ENCODE measurements around the gene LCLAT1. TPM values are rescaled to one million over a fixed set of nuclear protein-coding genes. Genes with fewer than 3 reads are reported as not detected.

The LCLAT1 gene
- total and polyA plus RNA-seq, 2 of the 4 experiments (the other 2 are of a cell fraction): 7.5 to 11.5 TPM

- CTCF ChIA-PET: no interaction called here
- H3K14ac ChIP-seq (replicated peaks; ENCODE audit: low read depth, low read length): no peak overlapping the region
- TF ChIP-seq RAD21 (IDR thresholded peaks at IDR 0.05; ENCODE audit: low read length) (no peak), FOS (IDR thresholded peaks at IDR 0.05; ENCODE audit: low read depth, low read length) (no peak), ELK1 (IDR thresholded peaks at IDR 0.05; ENCODE audit: borderline replicate concordance, low read depth, low read length) (no peak), RCOR1 (IDR thresholded peaks at IDR 0.05; ENCODE audit: insufficient replicate concordance, low read length) (no peak), MAZ (IDR thresholded peaks at IDR 0.05; ENCODE audit: borderline replicate concordance, low read depth, low read length) (no peak)
Measured at GRCh38 chr2:30548386-30548785, 101.3 kb downstream of the LCLAT1 start.

More at GRCh38 chr2:30548386-30548785, 101.3 kb downstream of the LCLAT1 start:
- H2AK9ac ChIP-seq (replicated peaks; ENCODE audit: low read depth, low read length, poor library complexity): no peak overlapping the region
- 0 out of 2 replicates have a peak, but pooled peaks cover 1% of the 10 kb centered on the region for H3K36me3 ChIP-seq (ENCODE audit: control insufficient read depth, insufficient read depth, low read length)
- no peak for ATAC-seq (ENCODE audit: low read depth)
- dilution Hi-C loops (cut with HindIII; ENCODE audit: low sequenced_read_pairs, unreplicated experiment): no loop called here
- in situ Hi-C loops (cut with MboI; ENCODE audit: low sequenced_read_pairs): no loop called here
- no peak overlapping the region for H4K8ac ChIP-seq (ENCODE audit: low read depth in 2 of 2, low read length in 2 of 2)
- H4K91ac ChIP-seq (ENCODE audit: insufficient read depth, low read depth, low read length): no peak overlapping the region
- H3K9me3 ChIP-seq (ENCODE audit: control insufficient read depth, insufficient read depth, low read length): peaks cover 4% of the 10 kb centered on the region
- no peaks in the 10 kb centered on the region for H4K20me1 ChIP-seq (ENCODE audit: insufficient read depth, low read length)
- no peak overlapping the region for H2BK5ac ChIP-seq (ENCODE audit: low read depth, low read length, poor library complexity, severe bottlenecking)
- no peak overlapping the region for H3K4me2 ChIP-seq (ENCODE audit: low read depth, low read length)
- no peak overlapping the region for H2BK15ac ChIP-seq (ENCODE audit: low read depth, low read length)
- POLR2A ChIA-PET (ENCODE audit: unreplicated experiment): no interaction called here
- no peak overlapping the region for H3K4me3 ChIP-seq (ENCODE audit: insufficient read depth, low read depth, low read length)
- no peaks in the 10 kb centered on the region for H3K9me1 ChIP-seq (ENCODE audit: insufficient read depth, low read length)
- no peaks in the 10 kb centered on the region for H3K27me3 ChIP-seq (ENCODE audit: control insufficient read depth, insufficient read depth, low read length)
- peaks cover 5 to 12% of the 10 kb centered on the region in 2 experiments; a peak in 2 of 4 replicates for H3K79me1 ChIP-seq (ENCODE audit: low read depth in 1 of 2, low read length in 2 of 2)
- BruUV-seq (replicated peaks): no TSS peak
- H2BK120ac ChIP-seq (ENCODE audit: low read depth, low read length): no peak overlapping the region
- no peak overlapping the region for H3K4ac ChIP-seq (ENCODE audit: low read depth, low read length)
- intact Hi-C loops (cut with micrococcal nuclease): no loop called here
- no peak overlapping the region for H3K27ac ChIP-seq (ENCODE audit: insufficient read depth, low read length)
- no CpG with 5 or more reads among the region's 2 CpGs for WGBS, 2 experiments (ENCODE audit: extremely low coverage in 2 of 2, insufficient read length in 1 of 2)
- H2AK5ac ChIP-seq (ENCODE audit: low read depth, low read length): no peak overlapping the region
- no peak overlapping the region for H2AFZ ChIP-seq (replicated peaks; ENCODE audit: low read length, poor library complexity)
- no peak overlapping the region for H4K5ac ChIP-seq (ENCODE audit: low read depth, low read length)
- no peak overlapping the region for H3K23ac ChIP-seq (ENCODE audit: low read depth, low read length)
- DNase-seq: no peak
- no peak overlapping the region for H2BK20ac ChIP-seq (ENCODE audit: low read depth, low read length)
- H3K4me1 ChIP-seq (ENCODE audit: control insufficient read depth, insufficient read depth, low read length): peaks cover 5% of the 10 kb centered on the region
- H3K18ac ChIP-seq (ENCODE audit: low read depth, low read length): no peak overlapping the region
- no peak overlapping the region for H3K56ac ChIP-seq (ENCODE audit: extremely low read depth, insufficient read depth, low read length)
- H3K9ac ChIP-seq (ENCODE audit: low read depth, low read length): no peak overlapping the region
